OCI-LY1 (cell line): ENCODE data around the gene BPTF.
A peak's percentile ranks its signal among the peaks of the same experiment; 100 is the strongest.

ENCODE experiments used
- EZH2 ChIP-seq: fragments of 200-600 bp; sonication (generic), shearing (Covaris generic); IDR thresholded peaks from 2 replicates; pipeline ENCODE4 v1.8.0; 2017; ENCODE audit warnings: borderline replicate concordance, mixed run types, mild to moderate bottlenecking, antibody characterized with exemption, low read length, moderate library complexity, mixed read lengths
- TF ChIP-seq, protein P1 (sequence below): fragments of 200-600 bp; sonication (generic), shearing (Covaris generic); IDR thresholded peaks from 2 replicates; pipeline ENCODE4 v1.5.1; 2017; ENCODE audit warnings: mild to moderate bottlenecking, antibody characterized with exemption, low read length, moderate library complexity, mixed read lengths

DNA sequence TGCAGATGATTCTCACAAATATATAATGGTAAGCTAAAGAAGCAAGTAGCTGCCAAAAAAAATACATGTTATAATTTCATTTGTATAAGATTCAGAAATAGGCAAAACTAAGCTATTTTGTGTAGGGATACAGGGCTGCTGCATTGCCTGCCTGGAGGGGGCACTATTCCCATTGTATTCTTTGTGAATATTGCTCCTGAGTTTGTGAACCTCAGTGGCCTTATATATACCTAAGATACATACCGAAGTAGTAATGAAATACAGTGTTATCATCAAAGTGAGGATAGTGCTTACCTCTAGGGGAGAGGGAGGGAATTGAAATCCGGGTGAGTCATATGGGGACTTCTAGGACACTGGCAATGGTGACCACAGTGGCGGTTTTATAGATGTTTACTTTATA lies 117.5 kb downstream of the BPTF start:
- TF ChIP-seq, protein P1, sequence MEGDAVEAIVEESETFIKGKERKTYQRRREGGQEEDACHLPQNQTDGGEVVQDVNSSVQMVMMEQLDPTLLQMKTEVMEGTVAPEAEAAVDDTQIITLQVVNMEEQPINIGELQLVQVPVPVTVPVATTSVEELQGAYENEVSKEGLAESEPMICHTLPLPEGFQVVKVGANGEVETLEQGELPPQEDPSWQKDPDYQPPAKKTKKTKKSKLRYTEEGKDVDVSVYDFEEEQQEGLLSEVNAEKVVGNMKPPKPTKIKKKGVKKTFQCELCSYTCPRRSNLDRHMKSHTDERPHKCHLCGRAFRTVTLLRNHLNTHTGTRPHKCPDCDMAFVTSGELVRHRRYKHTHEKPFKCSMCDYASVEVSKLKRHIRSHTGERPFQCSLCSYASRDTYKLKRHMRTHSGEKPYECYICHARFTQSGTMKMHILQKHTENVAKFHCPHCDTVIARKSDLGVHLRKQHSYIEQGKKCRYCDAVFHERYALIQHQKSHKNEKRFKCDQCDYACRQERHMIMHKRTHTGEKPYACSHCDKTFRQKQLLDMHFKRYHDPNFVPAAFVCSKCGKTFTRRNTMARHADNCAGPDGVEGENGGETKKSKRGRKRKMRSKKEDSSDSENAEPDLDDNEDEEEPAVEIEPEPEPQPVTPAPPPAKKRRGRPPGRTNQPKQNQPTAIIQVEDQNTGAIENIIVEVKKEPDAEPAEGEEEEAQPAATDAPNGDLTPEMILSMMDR: peak; percentile 58
- TF ChIP-seq EZH2: no peak
